RWPE1 (cell line): ENCODE results near the gene ACTN1.

Experiments
- CTCF ChIA-PET: fragments of 350-600 bp; sonication (Branson Sonifier 250); formaldehyde crosslinking; extraction: SDS; loops from one replicate; lab custom pipeline; 2021; lab: Yijun Ruan, JAX
- POLR2A ChIA-PET: fragments of 400-600 bp; formaldehyde crosslinking; extraction: SDS; loops from one replicate; lab custom pipeline; 2020; ENCODE audit warnings: antibody characterized with exemption; ENCODE audit not compliant: low non-redundant PET; lab: Yijun Ruan, JAX
- DNase-seq: peaks from one replicate; pipeline ENCODE4 v3.0.0; 2012; ENCODE audit warnings: low spot score
- H3K27ac ChIP-seq: fragments of 450-650 bp; 2 replicates; pipeline ENCODE4 v1.5.1; 2017
- CTCF ChIP-seq: fragments of 450-650 bp; conservative IDR thresholded peaks from 2 replicates; pipeline ENCODE4 v1.5.1; 2017; ENCODE audit warnings: low read depth, mild to moderate bottlenecking

ACTN1 gene

GRCh38 chr14:69013943-69014782 lies 35.1 kb upstream of the ACTN1 start:
- ChIA-PET CTCF (interaction anchor here (0.8 kb wide), 1 partner anchor 103 kb away, joined by 3 read pairs; no protein-coding TSS in a partner anchor), POLR2A (no interaction called here)
- H3K27ac ChIP-seq, result no peak overlapping the region
- no peak for TF ChIP-seq CTCF
- no peak for DNase-seq

DNA sequence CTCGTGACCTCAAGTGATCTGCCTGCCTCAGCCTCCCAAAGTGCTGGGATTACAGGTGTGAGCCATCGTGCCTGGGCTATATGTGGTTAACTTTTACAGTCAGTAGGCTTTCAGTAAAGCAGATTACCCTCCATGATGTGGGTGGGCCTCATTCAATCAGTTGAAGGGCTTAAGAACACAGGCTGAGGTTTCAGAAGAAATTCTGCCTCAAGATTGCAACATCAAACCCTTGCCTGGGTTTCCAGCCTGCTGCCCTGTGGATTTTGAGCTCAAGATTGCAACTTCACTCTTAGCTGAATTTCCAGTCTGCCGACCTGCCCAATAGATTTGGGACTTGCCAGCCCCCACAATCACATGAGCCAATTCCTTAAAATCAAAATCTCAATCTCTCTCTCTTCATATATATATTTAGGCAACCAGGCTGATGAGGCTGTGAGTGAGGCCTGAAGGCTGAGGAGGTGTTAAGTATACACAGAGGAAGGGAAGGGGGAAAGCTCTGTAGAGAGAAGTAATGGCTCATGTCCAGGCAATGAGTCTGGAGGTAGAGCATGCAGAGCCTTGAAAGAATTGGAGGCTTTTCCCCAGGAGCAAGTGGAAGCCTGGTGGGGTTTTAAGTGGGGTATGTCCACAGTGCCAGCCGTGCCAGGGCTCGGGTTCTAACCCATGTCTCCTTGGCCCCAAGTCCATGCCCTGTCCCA lies 33.3 kb upstream of the ACTN1 start:
- H3K27ac ChIP-seq, result no peak overlapping the region
- ChIA-PET POLR2A (no interaction called here), CTCF (no interaction called here)
- TF ChIP-seq CTCF, result no peak
- no peak for DNase-seq

- CTCF ChIA-PET, result no interaction called here
- DNase-seq, result no peak
- POLR2A ChIA-PET, result no interaction called here
- no peak for TF ChIP-seq CTCF
- H3K27ac ChIP-seq, result no peak overlapping the region
These were observed 31.5 kb upstream of the ACTN1 start for GRCh38 chr14:69010648-69011047.

DNA sequence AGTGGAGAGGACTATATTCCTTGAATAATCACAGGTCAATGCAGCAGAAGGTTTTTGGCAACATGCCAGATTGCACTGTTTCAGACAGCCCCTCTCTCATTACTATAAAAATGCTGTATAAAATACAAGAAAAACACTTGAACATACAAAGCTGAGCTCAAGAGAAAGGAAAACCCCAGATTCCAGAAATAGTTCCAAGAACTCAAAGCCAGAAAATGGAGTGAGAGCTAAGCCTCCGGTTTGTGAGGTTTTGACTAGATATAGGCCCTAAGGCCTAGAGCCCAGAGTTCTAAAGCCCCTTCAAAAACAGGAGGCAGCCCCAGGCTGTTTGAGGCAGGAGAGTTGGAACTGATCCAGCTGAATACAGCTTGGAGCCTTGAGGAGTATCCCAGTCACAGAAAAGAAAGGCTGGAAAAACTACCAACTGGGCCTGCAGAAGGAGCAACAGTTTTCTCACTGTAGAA lies 29.4 kb upstream of the ACTN1 start:
- ChIA-PET POLR2A (no interaction called here), CTCF (no interaction called here)
- DNase-seq, result no peak
- no peak for TF ChIP-seq CTCF
- H3K27ac ChIP-seq, result no peak overlapping the region

DNA sequence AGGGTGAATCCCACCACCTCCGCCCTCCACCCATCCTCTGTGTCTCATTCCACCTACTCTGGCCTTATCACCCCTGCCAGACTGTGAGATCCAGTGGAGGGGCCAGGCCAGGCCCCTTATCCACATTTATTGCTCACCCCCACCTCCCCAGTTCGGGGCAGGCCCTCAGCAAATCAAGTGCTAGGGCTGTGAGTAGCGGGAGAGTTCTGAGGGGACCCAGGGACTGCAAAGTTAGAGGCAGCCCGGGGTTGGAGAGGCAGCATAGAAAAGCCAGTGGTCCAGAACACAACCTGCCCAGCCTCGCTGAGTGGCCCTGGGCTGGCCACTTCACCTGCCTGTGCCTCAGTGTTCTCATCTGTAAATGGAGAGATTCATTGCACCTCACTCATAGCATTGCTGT lies 27.2 kb upstream of the ACTN1 start:
- POLR2A ChIA-PET, result no interaction called here
- CTCF ChIA-PET, result no interaction called here
- peak overlapping the region; percentile 59 for H3K27ac ChIP-seq
- TF ChIP-seq CTCF, result no peak
- no peak for DNase-seq

DNA sequence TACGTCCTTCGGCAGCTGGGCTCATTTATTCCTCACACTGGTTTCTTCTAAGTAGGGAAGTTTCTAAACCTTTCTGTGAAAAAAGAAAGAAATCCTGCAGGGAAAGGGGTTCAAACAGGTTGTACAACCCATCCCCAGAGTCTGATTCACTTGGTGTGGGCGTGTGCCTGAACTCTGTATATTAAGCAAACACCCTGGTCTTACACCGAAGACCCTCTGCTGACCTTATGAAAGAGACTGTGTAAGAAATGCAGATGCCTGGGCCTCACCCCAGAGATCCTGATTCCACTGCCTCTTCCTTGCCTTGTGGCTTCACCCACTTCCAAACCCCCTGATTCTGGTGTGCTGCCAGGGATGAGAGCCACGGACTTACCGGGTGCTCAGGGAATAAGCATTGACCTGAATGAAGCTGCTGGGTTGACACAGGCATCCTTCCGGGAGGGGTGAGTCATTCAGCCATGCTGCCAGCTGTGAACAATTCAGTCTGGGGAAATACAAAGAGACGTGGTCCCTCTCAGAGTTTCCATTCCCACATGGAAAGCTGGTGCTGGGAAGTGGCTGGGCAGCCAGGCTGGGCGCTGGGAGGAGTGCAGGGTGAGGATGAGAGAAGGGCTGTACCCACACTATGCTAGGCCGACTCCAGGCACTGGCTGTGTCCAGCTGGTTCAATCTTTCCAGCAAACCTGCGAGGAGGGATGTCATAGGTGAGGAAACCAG lies 26.5 kb upstream of the ACTN1 start:
- DNase-seq, result peak; percentile 95
- no peak for TF ChIP-seq CTCF
- ChIA-PET CTCF (interaction anchor here (1.1 kb wide), 1 partner anchor 142 kb away, joined by 3 read pairs; no protein-coding TSS in a partner anchor), POLR2A (no interaction called here)
- H3K27ac ChIP-seq, result peak overlapping the region; percentile 59
